Measurements from ENCODE around the gene ITGB2.

Gene ITGB2

DNA sequence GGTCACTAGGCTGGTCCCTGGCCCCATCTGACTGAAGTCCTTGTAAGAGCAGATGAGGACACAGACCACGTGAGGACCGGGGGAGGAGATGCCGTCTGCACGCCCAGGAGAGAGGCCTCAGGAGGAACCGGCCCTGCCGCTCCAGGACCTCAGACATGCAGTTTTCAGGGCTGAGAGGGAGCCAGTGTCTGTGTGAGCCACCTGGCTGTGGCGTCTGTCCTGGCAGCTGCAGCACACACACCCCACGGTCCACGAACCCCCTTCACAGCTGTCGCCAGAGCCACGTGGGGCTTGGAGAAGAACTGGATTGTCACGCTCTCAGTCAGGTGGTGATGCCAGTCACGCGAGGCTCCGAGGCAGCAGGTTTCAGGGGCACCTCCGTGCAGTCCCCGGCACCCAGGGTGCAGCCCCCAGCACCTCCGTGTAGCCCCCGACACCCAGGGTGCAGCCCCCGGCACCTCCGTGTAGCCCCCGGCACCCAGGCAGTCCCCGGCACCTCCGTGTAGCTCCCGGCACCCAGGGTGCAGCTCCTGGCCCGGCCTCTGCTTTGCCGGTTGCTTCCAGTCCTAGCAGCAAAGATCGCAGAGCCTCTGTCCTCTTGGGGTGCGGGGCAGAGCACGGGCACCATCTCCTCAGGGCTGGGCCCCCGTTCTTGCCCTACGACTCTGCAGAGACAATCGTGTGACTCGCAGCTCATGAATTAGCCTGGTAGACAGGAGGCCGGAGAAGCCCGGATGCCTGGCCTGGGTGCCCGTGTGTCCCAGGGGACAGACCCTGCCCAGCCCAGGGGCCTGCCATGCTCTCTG lies 83.8 kb downstream of the ITGB2 start:
- TF ChIP-seq JUND (IDR thresholded peaks at IDR 0.05; ENCODE audit: low read depth) = no peak
- peak; percentile 58 to 84 for DNase-seq (ENCODE audit: low read depth in 1 of 2, low spot score in 1 of 2)
- in situ Hi-C loops (cut with HindIII; ENCODE audit: low pct_unique_long_range_greater_than_20kb, low sequenced_read_pairs) = no loop called here

DNA sequence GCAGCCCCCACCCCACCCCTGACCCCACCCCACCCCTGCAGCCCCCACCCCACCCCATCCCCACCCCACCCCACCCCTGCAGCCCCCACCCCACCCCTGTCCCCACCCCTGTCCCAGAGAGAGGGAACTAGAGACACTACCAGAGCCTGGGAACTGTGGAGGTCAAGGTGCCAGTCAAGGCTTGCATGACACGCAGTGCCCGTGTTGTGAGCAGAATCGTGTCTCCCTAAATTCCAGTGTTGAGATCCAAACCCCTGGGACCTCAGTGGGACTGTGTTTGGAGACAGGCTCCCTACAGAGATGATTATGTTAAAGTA lies 84.4 kb downstream of the ITGB2 start:
- in situ Hi-C loops (cut with HindIII; ENCODE audit: low pct_unique_long_range_greater_than_20kb, low sequenced_read_pairs) = no loop called here
- no peak for TF ChIP-seq JUND (IDR thresholded peaks at IDR 0.05; ENCODE audit: low read depth)
- DNase-seq (ENCODE audit: low read depth in 1 of 2, low spot score in 1 of 2) = no peak
